GM23338 (cell line): ENCODE data around the gene RAX. TPM values are rescaled to one million over a fixed set of nuclear protein-coding genes. Genes with fewer than 3 reads are reported as not detected.

Experiments
- ATAC-seq: fragments of 200-7000 bp; cut with Tn5 transposase; 3 replicates; pipeline ENCODE4 v1.9.1; 2020
- DNase-seq: peaks from one replicate; pipeline ENCODE4 v3.0.0-alpha.2; 2015; ENCODE audit warnings: low spot score
- H2AFZ ChIP-seq: fragments of 200-600 bp; sonication (generic); 2 replicates; pipeline ENCODE4 v1.8.0; 2016; ENCODE audit warnings: antibody characterized with exemption, mild to moderate bottlenecking, moderate library complexity
- H3F3A ChIP-seq: fragments of 200-600 bp; sonication (generic); replicated peaks from 2 replicates; pipeline ENCODE4 v1.8.0; 2017; ENCODE audit warnings: antibody characterized with exemption, mixed run types, low read depth
- H3K27ac ChIP-seq: fragments of 200-600 bp; sonication (generic); 2 replicates; pipeline ENCODE4 v1.6.1; 2016; ENCODE audit warnings: low read depth
- H3K27me3 ChIP-seq: fragments of 200-600 bp; sonication (generic); 2 replicates; pipeline ENCODE4 v1.8.0; 2016; ENCODE audit warnings: mild to moderate bottlenecking, mixed run types, moderate library complexity; ENCODE audit not compliant: insufficient read depth
- H3K36me3 ChIP-seq: fragments of 200-600 bp; sonication (generic); 2 replicates; pipeline ENCODE4 v1.8.0; 2016; ENCODE audit warnings: mild to moderate bottlenecking; ENCODE audit not compliant: insufficient read depth
- H3K4me1 ChIP-seq: fragments of 200-600 bp; sonication (generic); 2 replicates; pipeline ENCODE4 v1.8.0; 2016; ENCODE audit warnings: mild to moderate bottlenecking, moderate library complexity; ENCODE audit not compliant: insufficient read depth
- H3K4me2 ChIP-seq: fragments of 200-600 bp; sonication (generic); 2 replicates; pipeline ENCODE4 v1.7.1; 2017; ENCODE audit warnings: mixed run types
- H3K4me3 ChIP-seq: fragments of 200-600 bp; sonication (generic); 2 replicates; pipeline ENCODE4 v1.6.1; 2016; ENCODE audit warnings: mixed run types
- H3K79me2 ChIP-seq: fragments of 200-600 bp; sonication (generic); replicated peaks from 2 replicates; pipeline ENCODE4 v1.8.0; 2017; ENCODE audit warnings: mild to moderate bottlenecking; ENCODE audit not compliant: insufficient read depth
- H3K9me2 ChIP-seq: fragments of 200-600 bp; sonication (generic); 2 replicates; pipeline ENCODE4 v1.8.0; 2017; ENCODE audit not compliant: insufficient read depth
- H4K20me1 ChIP-seq: fragments of 200-600 bp; sonication (generic); replicated peaks from 2 replicates; pipeline ENCODE4 v1.8.0; 2017; ENCODE audit warnings: mild to moderate bottlenecking; ENCODE audit not compliant: insufficient read depth
- H3K27ac Mint-ChIP-seq: 2 replicates; pipeline ENCODE4 v1.8.0; 2020; ENCODE audit warnings: inconsistent platforms, mild to moderate bottlenecking, moderate library complexity, mixed read lengths
- H3K27me3 Mint-ChIP-seq: 3 replicates; pipeline ENCODE4 v1.8.0; 2022; ENCODE audit warnings: low read depth, mild to moderate bottlenecking, moderate library complexity, mixed read lengths, inconsistent platforms; ENCODE audit not compliant: insufficient read depth, poor library complexity
- H3K36me3 Mint-ChIP-seq: 3 replicates; pipeline ENCODE4 v1.8.0; 2021; ENCODE audit warnings: low read depth, mild to moderate bottlenecking, inconsistent platforms, moderate library complexity, mixed read lengths
- H3K4me1 Mint-ChIP-seq: 3 replicates; pipeline ENCODE4 v1.8.0; 2020; ENCODE audit warnings: mild to moderate bottlenecking, inconsistent platforms, mixed read lengths
- H3K4me3 Mint-ChIP-seq: 3 replicates; pipeline ENCODE4 v1.8.0; 2021; ENCODE audit warnings: moderate library complexity, mild to moderate bottlenecking, inconsistent platforms, mixed read lengths
- H3K9me3 Mint-ChIP-seq: 3 replicates; pipeline ENCODE4 v1.8.0; 2020; ENCODE audit warnings: moderate library complexity, mild to moderate bottlenecking, inconsistent platforms, mixed read lengths
- EZH2 ChIP-seq: fragments of 200-600 bp; sonication (generic); IDR thresholded peaks from one replicate; pipeline ENCODE4 v1.8.0; 2017; ENCODE audit warnings: antibody characterized with exemption, mild to moderate bottlenecking, low read depth; ENCODE audit not compliant: unreplicated experiment
- EZH2phosphoT487 ChIP-seq: fragments of 200-600 bp; sonication (generic); IDR thresholded peaks from one replicate; pipeline ENCODE4 v1.8.1; 2018; ENCODE audit warnings: antibody characterized with exemption; ENCODE audit not compliant: unreplicated experiment
- JUNB ChIP-seq: IDR thresholded peaks from one replicate; pipeline ENCODE4 v1.6.1; 2016; ENCODE audit warnings: antibody characterized with exemption; ENCODE audit not compliant: unreplicated experiment
- NANOG ChIP-seq: IDR thresholded peaks from 2 replicates; pipeline ENCODE4 v1.6.1; 2016; ENCODE audit warnings: antibody characterized with exemption, borderline replicate concordance
- POLR2AphosphoS5 ChIP-seq: IDR thresholded peaks from 2 replicates; pipeline ENCODE4 v1.6.1; 2016; ENCODE audit warnings: antibody characterized with exemption, low read depth
- STAT1 ChIP-seq: IDR thresholded peaks from one replicate; pipeline ENCODE4 v1.6.1; 2016; ENCODE audit warnings: antibody characterized with exemption; ENCODE audit not compliant: unreplicated experiment
- ZNF114 ChIP-seq: fragments of 250-450 bp; sonication (Bioruptor Pico); IDR thresholded peaks from 2 replicates; pipeline ENCODE4 v1.5.0; 2020; ENCODE audit warnings: mild to moderate bottlenecking, moderate library complexity
- ZNF331 ChIP-seq: fragments of 250-450 bp; sonication (Bioruptor Pico); IDR thresholded peaks from 2 replicates; pipeline ENCODE4 v1.5.0; 2020; ENCODE audit warnings: low read depth, mild to moderate bottlenecking, moderate library complexity
- polyA plus RNA-seq: library from polyadenylated mRNA; unstranded; fragments of >200 nt; fragmentation: Nextera tagmentation; extraction: Ambion mirVana; gene quantifications from 2 replicates; pipeline ENCODE4 v1.2.1, GENCODE V29; 2016
- total RNA-seq: library from RNA; depleted of rRNA; stranded (reverse); fragments of >200 nt; shearing (Covaris generic); gene quantifications from 2 replicates; pipeline ENCODE4 v1.2.3, GENCODE V29; 2014
- TF ChIP-seq, protein P1 (sequence below): fragments of 250-450 bp; sonication (Bioruptor Pico); IDR thresholded peaks from 2 replicates; pipeline ENCODE4 v1.5.0; 2020; ENCODE audit warnings: mild to moderate bottlenecking, moderate library complexity
- TF ChIP-seq, protein P2 (sequence below), 2 experiments: fragments of 200-600 bp in 1 of 2; sonication (generic) in 1 of 2; conservative IDR thresholded peaks; 2 replicates each; pipeline versions ENCODE4 v1.5.1 to v1.6.1; 2016 to 2017; ENCODE audit warnings: antibody characterized with exemption in 2 of 2, low read depth in 2 of 2, mild to moderate bottlenecking in 2 of 2, moderate library complexity in 1 of 2
- TF ChIP-seq, protein P3 (sequence below): IDR thresholded peaks from 2 replicates; pipeline ENCODE4 v1.6.1; 2016; ENCODE audit warnings: antibody characterized with exemption

The RAX gene
- total and polyA plus RNA-seq, 2 experiments from 2014 or later, result 0.03 to 0.16 TPM

DNA sequence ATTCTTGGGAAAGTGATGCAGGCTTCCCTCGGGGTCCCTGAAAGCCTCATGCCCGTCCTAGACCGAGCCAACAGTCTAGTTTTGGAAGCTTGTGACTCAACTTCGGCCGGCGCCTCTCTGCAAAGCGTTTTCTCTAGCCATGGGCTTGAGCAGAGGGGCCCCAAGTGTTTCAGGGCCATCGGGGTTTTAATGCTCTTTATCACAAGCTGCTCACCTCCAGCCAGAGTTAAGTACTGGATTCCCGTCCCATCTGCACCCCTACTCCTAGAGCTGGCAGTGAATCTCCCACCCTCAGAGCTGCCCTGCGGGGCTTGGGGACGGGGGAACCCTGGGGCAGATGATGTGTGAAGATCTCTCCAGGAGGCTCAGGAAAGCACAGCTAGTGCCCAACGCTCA lies 7.3 kb downstream of the RAX start:
- Histone ChIP-seq H3K36me3 (no peaks in the 10 kb centered on the region; the same call in 1 of the 2 replicates), H4K20me1 (peaks cover 11% of the 10 kb centered on the region), H3K9me2 (no peaks in the 10 kb centered on the region), H3K79me2 (no peaks in the 10 kb centered on the region), H2AFZ (no peak overlapping the region), H3K4me3 (peak overlapping the region; percentile 57), H3F3A (peaks cover 16% of the 10 kb centered on the region), H3K27me3 (peaks cover 98% of the 10 kb centered on the region), H3K27ac (no peak overlapping the region), H3K4me1 (peaks cover 51% of the 10 kb centered on the region), H3K4me2 (peak overlapping the region; percentile 79; the same call in 1 of the 2 replicates)
- peaks cover 34% of the 10 kb centered on the region for H3K4me1 Mint-ChIP-seq
- DNase-seq, result peak; percentile 2
- H3K4me3 Mint-ChIP-seq, result peak overlapping the region; percentile 27; the same call in 2 of the 3 replicates
- peaks cover 8% of the 10 kb centered on the region; the same call in 2 of the 3 replicates for H3K9me3 Mint-ChIP-seq
- H3K36me3 Mint-ChIP-seq, result no peaks in the 10 kb centered on the region; the same call in 2 of the 3 replicates
- H3K27me3 Mint-ChIP-seq, result peaks cover 94% of the 10 kb centered on the region
- no peak overlapping the region for H3K27ac Mint-ChIP-seq
- no peak for ATAC-seq
- TF ChIP-seq, protein P1, sequence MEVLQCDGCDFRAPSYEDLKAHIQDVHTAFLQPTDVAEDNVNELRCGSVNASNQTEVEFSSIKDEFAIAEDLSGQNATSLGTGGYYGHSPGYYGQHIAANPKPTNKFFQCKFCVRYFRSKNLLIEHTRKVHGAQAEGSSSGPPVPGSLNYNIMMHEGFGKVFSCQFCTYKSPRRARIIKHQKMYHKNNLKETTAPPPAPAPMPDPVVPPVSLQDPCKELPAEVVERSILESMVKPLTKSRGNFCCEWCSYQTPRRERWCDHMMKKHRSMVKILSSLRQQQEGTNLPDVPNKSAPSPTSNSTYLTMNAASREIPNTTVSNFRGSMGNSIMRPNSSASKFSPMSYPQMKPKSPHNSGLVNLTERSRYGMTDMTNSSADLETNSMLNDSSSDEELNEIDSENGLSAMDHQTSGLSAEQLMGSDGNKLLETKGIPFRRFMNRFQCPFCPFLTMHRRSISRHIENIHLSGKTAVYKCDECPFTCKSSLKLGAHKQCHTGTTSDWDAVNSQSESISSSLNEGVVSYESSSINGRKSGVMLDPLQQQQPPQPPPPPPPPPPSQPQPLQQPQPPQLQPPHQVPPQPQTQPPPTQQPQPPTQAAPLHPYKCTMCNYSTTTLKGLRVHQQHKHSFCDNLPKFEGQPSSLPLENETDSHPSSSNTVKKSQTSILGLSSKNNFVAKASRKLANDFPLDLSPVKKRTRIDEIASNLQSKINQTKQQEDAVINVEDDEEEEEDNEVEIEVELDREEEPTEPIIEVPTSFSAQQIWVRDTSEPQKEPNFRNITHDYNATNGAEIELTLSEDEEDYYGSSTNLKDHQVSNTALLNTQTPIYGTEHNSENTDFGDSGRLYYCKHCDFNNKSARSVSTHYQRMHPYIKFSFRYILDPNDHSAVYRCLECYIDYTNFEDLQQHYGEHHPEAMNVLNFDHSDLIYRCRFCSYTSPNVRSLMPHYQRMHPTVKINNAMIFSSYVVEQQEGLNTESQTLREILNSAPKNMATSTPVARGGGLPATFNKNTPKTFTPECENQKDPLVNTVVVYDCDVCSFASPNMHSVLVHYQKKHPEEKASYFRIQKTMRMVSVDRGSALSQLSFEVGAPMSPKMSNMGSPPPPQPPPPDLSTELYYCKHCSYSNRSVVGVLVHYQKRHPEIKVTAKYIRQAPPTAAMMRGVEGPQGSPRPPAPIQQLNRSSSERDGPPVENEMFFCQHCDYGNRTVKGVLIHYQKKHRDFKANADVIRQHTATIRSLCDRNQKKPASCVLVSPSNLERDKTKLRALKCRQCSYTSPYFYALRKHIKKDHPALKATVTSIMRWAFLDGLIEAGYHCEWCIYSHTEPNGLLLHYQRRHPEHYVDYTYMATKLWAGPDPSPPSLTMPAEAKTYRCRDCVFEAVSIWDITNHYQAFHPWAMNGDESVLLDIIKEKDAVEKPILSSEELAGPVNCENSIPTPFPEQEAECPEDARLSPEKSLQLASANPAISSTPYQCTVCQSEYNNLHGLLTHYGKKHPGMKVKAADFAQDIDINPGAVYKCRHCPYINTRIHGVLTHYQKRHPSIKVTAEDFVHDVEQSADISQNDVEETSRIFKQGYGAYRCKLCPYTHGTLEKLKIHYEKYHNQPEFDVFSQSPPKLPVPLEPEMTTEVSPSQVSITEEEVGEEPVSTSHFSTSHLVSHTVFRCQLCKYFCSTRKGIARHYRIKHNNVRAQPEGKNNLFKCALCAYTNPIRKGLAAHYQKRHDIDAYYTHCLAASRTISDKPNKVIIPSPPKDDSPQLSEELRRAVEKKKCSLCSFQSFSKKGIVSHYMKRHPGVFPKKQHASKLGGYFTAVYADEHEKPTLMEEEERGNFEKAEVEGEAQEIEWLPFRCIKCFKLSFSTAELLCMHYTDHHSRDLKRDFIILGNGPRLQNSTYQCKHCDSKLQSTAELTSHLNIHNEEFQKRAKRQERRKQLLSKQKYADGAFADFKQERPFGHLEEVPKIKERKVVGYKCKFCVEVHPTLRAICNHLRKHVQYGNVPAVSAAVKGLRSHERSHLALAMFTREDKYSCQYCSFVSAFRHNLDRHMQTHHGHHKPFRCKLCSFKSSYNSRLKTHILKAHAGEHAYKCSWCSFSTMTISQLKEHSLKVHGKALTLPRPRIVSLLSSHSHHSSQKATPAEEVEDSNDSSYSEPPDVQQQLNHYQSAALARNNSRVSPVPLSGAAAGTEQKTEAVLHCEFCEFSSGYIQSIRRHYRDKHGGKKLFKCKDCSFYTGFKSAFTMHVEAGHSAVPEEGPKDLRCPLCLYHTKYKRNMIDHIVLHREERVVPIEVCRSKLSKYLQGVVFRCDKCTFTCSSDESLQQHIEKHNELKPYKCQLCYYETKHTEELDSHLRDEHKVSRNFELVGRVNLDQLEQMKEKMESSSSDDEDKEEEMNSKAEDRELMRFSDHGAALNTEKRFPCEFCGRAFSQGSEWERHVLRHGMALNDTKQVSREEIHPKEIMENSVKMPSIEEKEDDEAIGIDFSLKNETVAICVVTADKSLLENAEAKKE, result no peak
- TF ChIP-seq EZH2phosphoT487, result no peak
- no peak for TF ChIP-seq NANOG
- TF ChIP-seq, protein P2, sequence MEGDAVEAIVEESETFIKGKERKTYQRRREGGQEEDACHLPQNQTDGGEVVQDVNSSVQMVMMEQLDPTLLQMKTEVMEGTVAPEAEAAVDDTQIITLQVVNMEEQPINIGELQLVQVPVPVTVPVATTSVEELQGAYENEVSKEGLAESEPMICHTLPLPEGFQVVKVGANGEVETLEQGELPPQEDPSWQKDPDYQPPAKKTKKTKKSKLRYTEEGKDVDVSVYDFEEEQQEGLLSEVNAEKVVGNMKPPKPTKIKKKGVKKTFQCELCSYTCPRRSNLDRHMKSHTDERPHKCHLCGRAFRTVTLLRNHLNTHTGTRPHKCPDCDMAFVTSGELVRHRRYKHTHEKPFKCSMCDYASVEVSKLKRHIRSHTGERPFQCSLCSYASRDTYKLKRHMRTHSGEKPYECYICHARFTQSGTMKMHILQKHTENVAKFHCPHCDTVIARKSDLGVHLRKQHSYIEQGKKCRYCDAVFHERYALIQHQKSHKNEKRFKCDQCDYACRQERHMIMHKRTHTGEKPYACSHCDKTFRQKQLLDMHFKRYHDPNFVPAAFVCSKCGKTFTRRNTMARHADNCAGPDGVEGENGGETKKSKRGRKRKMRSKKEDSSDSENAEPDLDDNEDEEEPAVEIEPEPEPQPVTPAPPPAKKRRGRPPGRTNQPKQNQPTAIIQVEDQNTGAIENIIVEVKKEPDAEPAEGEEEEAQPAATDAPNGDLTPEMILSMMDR (conservative IDR thresholded peaks at IDR 0.05; ENCODE audit: low read depth in 2 of 2), result no peak
- TF ChIP-seq POLR2AphosphoS5, result no peak
- TF ChIP-seq STAT1, result no peak
- no peak for TF ChIP-seq JUNB
- TF ChIP-seq ZNF114 (CRISPR knock-in tag), result no peak
- TF ChIP-seq, protein P3, sequence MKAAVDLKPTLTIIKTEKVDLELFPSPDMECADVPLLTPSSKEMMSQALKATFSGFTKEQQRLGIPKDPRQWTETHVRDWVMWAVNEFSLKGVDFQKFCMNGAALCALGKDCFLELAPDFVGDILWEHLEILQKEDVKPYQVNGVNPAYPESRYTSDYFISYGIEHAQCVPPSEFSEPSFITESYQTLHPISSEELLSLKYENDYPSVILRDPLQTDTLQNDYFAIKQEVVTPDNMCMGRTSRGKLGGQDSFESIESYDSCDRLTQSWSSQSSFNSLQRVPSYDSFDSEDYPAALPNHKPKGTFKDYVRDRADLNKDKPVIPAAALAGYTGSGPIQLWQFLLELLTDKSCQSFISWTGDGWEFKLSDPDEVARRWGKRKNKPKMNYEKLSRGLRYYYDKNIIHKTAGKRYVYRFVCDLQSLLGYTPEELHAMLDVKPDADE, result no peak
- no peak for TF ChIP-seq EZH2
- no peak for TF ChIP-seq ZNF331 (CRISPR knock-in tag)
